Right ventricle myocardium superior (tissue), 1 donor: Measurements from ENCODE around the gene GMEB1. TPM values are rescaled to one million over a fixed set of nuclear protein-coding genes. Genes with fewer than 3 reads are reported as not detected.
"Not testable (repeated sequence)": the region's sequence is repeated elsewhere in the genome, so short reads cannot be mapped to it uniquely, and the experiment has no call there.

ENCODE experiments used
- ATAC-seq: fragments of 200-7000 bp; cut with Tn5 transposase; one replicate; pipeline ENCODE4 v1.9.1; 2020; ENCODE audit warnings: mild to moderate bottlenecking; ENCODE audit not compliant: poor library complexity
- DNase-seq: peaks from one replicate; pipeline ENCODE4 v3.0.0-alpha.2; 2020
- intact Hi-C: fragments of 100-400 bp; cut with DNase I; formaldehyde crosslinking; loops from one replicate; pipeline ENCODE4 v1.11.2; 2022
- long read RNA-seq: library from polyadenylated mRNA; unstranded; transcript quantifications from one replicate; pipeline ENCODE4 v2.0.0, GENCODE V29; 2021
- total RNA-seq: library from RNA; stranded (reverse); fragmentation: NEBNext Ultra II Directional; extraction: Animal tissue kit (Norgen Biotek cat#: 25700); gene quantifications from one replicate; pipeline ENCODE4 v1.2.1, GENCODE V29; 2021
- donor health status: DM: no; HTN: yes; CAD: no; lungs with severe emphysema.

Gene GMEB1
- total RNA-seq, result 4.9 TPM
- long read RNA-seq, full-length matches to known transcripts, result 7 of 10 reads
- long read RNA-seq, partial matches to known transcripts, result 1 of 10 reads
- long read RNA-seq, other reads (novel, unspliced or antisense), result 2 of 10 reads

GRCh38 chr1:28668191-28668955 is at the start of gene GMEB1:
Gene GMEB1, plus strand, starts transcription at chr1:28668784. Its CDS starts 14,829 bp downstream, at chr1:28683613.
- DNase-seq (peak; percentile 93), ATAC-seq (peak; percentile 95)
- intact Hi-C loops, result no loop called here

GRCh38 chr1:28631713-28632112 is 36.9 kb upstream of the GMEB1 start:
- intact Hi-C loops, result no loop called here
- ATAC-seq (no peak), DNase-seq (no peak)

- no peak for DNase-seq
- intact Hi-C loops, result no loop called here
- no peak for ATAC-seq
These were observed 36.0 kb upstream of the GMEB1 start for GRCh38 chr1:28632560-28632959.

- ATAC-seq (no peak), DNase-seq (no peak)
- intact Hi-C loops, result loop anchor here (5.0 kb wide), 1 partner anchor 97 kb away; the partner anchor contains the start of gene YTHDF2
These were observed 27.8 kb upstream of the GMEB1 start for GRCh38 chr1:28640766-28641165.

DNA sequence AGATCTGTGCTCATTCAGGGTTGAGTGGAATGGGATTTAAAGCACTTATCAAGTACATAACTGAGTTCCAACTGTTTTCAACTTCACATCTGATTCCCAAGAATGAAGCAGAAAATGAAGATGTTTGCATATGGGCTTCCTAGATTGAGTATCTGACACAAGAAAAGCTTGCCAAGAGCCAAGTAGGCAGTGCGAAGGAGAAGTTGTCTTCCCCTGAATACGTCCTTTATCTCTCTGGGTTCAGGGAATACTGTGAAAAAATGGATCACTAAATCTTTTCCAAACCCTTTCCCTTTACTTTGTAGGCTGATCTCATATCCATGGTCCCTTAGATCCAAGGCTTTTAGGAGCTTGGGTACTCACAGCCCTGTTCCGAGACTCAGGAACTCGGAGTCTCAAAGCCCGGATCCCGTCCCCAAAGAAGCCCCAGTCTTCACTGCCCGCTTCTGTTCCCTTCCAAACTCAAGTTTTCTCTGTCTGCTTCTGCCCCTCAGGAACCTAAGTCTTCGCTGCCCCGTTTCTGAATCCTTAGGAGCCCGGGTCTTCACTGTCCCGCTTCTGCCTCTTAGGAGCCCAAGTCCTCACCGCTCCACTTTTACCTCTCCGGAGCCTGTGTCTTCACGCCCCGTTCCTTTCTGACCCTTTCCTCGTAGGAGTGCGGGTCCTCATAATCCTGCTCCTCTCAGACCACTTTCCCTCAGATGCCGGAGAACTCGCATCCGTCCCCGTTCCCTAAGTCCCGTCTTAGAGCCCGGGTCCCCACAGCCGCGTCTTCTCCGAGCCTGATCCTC is 26.3 kb upstream of the GMEB1 start:
- intact Hi-C loops, result loop anchor here (5.0 kb wide), 1 partner anchor 95 kb away; the partner anchor contains the start of gene YTHDF2
- ATAC-seq (peak; percentile 41), DNase-seq (no peak)

DNA sequence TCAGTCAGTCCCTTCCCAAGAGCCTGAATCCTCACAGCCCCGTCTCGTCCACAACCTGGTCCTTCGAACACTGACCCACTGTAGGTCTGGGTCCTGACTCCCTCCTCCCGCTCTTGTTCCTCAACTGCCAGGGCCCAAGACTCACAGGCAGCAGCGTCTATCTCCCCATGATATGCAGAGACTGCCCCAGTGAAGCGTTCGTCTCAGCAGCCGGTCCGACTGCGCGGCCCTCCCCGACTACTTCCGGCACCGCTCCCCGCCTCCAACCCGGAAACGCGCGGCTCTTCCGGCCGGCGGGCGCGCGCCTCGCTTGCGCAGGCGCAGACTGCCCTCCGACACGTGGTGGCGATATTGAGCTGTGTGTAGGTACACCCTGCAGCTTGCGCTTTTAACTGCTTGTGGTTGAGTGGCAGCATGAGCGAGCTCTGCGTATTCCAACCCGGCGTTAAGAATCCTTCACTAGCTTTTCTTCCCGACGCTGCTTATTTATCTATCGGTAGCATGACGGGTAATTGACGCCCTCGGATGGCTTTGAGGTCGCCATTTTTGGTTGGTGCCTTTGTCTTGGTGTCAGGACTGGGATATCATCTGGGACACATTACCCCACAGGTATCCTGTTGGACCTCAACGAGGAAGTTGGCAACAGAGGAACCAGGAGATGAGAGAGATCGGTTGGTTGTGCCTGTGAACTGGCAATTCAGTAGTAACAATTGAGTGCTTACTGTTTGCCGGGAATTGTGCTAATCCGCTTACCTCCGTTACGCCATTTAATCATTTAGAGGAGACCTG is 25.5 kb upstream of the GMEB1 start, which contains the start of gene TAF12:
Gene TAF12, minus strand, starts transcription at position 221 of the 789 bp plus-strand sequence. CDS start 20,986 bp downstream, outside the sequence.
- DNase-seq, result peak; percentile 95
- intact Hi-C loops, result loop anchor here (5.0 kb wide), 1 partner anchor 94 kb away; the partner anchor contains the start of gene YTHDF2
- peak; percentile 97 for ATAC-seq

GRCh38 chr1:28644494-28644893 is 24.1 kb upstream of the GMEB1 start:
- intact Hi-C loops, result loop anchor here (5.0 kb wide), 1 partner anchor 93 kb away; the partner anchor contains the start of gene YTHDF2
- ATAC-seq (no peak), DNase-seq (no peak)

DNA sequence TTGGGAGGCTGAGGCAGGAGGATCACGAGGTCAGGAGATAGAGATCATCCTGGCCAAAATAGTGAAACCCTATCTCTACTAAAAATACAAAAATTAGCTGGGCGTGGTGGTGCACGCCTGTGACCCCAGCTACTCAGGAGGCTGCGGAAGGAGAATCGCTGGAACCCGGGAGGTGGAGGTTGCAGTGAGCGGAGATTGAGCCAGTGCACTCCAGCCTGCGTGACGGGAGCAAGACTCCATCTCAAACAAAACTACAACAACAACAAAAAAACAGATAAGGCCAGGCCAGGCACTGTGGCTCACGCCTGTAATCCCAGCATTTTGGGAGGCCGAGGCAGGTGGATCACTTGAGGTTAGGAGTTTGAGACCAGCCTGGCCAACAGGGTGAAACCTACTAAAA is 23.2 kb upstream of the GMEB1 start:
- DNase-seq, ATAC-seq: not testable (repeated sequence)

DNA sequence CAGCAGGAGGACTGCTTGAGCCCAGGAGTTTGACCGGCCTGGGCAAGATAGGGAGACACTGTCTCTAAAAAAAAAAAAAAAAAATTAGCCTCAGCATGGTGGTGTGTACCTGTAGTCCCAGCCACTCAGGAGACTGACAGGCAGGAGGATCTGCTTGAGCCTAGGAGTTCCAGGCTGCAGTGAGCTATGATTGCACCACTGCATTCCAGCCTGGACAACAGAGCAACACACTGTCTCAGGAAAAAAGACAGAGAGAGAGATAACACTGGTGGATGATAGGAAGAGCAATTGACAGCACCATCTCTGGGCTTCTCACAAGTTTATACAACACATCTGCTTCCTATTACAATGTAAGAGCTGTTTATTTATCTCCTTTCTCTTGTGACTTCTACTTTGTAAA is 22.5 kb upstream of the GMEB1 start:
- no peak for ATAC-seq

More for the DNA sequence above, 23.2 kb upstream of the GMEB1 start:
- intact Hi-C loops, result not testable (repeated sequence)

DNA sequence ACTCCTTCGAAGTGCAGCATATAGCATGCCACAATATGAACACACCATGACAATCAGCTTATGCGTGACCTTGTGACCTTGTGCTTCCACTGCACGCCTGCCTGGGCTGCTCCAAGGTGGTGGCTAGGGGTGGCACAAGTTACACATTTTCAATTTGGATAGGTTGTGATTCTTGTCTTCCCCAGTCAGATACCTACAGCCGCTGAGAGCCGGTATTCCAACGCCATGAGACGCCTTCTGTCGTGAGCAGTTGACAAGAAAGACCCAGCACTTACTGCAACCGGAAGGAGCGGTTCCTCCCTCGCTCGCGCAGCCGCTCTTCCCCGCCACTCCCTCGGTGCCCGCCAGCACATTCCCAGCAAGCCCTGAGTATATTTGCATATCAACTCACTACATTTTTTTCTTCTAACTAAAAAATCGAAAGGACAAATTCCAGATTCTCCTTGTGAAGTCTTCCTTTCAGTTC is 20.5 kb upstream of the GMEB1 start:
- peak; percentile 93 for DNase-seq
- intact Hi-C loops, result no loop called here
- peak; percentile 96 for ATAC-seq

More for the DNA sequence above, 22.5 kb upstream of the GMEB1 start:
- intact Hi-C loops, result no loop called here
- DNase-seq, result no peak

DNA sequence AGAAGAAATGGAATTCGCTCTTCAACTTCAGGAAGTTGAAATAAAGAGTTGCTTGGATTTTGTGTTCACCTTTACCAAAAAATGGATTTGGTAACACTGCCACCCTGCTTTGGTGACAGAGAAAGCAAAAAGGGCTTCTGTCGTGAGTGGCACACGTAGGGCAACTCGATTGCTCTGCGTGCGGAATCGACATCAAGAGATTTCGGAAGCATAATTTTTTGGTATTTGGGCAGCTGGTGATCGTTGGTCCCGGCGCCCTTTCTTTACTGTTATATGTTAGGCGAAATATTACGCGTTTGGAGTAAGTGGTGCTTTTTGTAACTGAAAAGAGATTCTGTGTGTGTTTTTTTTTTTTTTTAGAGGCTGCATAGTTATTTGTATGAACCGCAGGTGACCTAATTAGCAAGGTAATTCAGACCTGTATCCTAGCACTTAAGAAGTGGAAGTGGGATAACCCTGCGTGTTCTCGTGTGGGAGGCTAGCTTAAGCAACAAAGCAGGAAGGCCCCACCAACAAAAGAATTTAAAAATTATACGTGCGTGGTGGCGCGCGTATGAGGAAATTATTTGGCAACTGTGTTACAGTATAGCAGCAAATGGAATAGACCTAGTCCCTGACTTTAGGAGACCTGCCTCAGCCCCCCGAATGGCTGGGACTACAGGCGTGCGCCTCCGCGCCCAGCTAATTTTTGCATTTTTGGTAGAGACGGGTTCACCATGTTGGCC is 19.9 kb upstream of the GMEB1 start, which contains the start of gene RNU11:
Gene RNU11, plus strand, starts transcription at position 127 of the 725 bp plus-strand sequence.
- intact Hi-C loops, result no loop called here
- DNase-seq (peak; percentile 86), ATAC-seq (peak; percentile 89)

DNA sequence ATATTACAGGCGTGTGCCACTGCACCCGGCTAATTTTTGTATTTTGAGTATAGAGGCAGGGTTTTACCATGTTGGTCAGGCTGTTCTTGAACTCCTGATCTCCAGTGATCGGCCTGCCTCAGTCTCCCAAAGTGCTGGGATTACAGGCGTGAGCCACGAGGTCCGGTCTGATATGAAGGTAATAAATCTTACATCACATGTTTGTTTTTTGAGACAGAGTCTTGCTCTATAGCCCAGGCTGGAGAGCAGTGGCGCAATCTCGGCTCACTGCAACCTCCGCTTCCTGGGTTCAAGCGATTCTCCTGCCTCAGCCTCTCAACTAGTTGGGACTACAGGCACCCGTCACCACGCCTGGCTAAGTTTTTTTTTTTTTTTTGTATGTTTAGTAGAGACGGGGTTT is 15.5 kb upstream of the GMEB1 start:
- DNase-seq, intact Hi-C loops, ATAC-seq: not testable (repeated sequence)

- DNase-seq, ATAC-seq, intact Hi-C loops: not testable (repeated sequence)
These were observed 14.7 kb upstream of the GMEB1 start for GRCh38 chr1:28653870-28654269.

DNA sequence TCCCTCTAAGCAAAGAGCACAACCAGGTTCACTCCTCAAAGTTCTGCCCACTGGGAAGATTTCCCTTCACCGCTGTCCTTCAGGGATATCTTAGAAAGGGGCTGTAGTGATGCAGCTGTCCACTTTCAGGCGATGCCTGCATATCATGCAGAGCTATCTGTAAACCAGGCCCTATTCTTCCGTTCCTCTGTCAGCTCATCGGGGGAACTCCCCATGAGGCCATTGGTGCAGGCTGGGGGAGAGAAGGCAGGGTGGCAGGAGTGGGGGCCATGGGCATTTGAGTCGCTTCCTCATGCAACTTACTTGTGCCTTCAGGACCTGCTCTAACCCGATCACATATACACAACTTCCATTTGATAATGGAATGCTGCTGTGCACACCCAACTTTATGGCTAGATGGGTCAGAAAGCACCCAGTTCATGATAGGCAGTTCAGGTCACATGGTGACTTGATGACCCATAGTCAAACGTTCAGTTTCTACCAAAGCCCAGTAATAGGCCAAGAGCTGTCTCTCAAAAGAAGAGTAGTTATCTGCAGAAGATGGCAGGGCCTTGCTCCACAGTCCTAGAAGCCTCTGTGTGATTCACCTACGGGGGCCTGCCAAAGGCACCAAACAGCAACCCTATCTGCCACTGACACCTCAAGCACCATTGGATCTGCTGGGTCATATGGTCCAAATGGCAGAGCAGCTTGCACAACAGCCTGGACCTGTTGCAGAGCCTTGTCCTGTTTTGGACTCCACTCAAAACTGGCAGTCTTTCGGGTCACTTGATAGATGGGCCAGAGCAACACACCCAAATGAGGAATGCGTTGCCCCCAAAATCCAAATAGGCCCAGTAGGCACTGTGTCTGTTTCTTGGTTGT is 12.9 kb upstream of the GMEB1 start:
- intact Hi-C loops, ATAC-seq, DNase-seq: not testable (repeated sequence)

GRCh38 chr1:28656335-28656734 is 12.2 kb upstream of the GMEB1 start:
- ATAC-seq (no peak), DNase-seq (no peak)
- intact Hi-C loops, result no loop called here

- intact Hi-C loops, result no loop called here
- no peak for ATAC-seq
- DNase-seq, result no peak
These were observed 4.6 kb upstream of the GMEB1 start for GRCh38 chr1:28663871-28664470.
